PC-3 (cell line): ENCODE data around the gene B3GAT1. TPM values are rescaled to one million over a fixed set of nuclear protein-coding genes. Genes with fewer than 3 reads are reported as not detected.

Experiments used
- ATAC-seq: fragments of 200-7000 bp; cut with Tn5 transposase; 2 replicates; pipeline ENCODE4 v1.9.1; 2020; ENCODE audit warnings: mild to moderate bottlenecking, moderate library complexity
- BruUV-seq: library from RNA; stranded (reverse); fragments of 400-500 nt; replicated peaks from 2 replicates; lab custom pipeline; 2021; lab: Mats Ljungman, UMichigan
- CTCF ChIA-PET: fragments of 300-600 bp; sonication (Branson Sonifier 250); formaldehyde crosslinking; loops from one replicate; lab custom pipeline; 2022; ENCODE audit warnings: antibody characterized with exemption; lab: Charles Lee
- POLR2A ChIA-PET: fragments of 300-600 bp; sonication (Branson Sonifier 250); formaldehyde crosslinking; loops from one replicate; lab custom pipeline; 2022; ENCODE audit warnings: antibody characterized with exemption; ENCODE audit not compliant: unreplicated experiment; lab: Charles Lee
- DNase-seq: peaks from one replicate; pipeline ENCODE4 v3.0.0-alpha.2; 2015
- H2AFZ ChIP-seq: fragments of 300-600 bp; sonication (generic); 2 replicates; pipeline ENCODE4 v1.6.0; 2016; ENCODE audit warnings: antibody characterized with exemption, low read length
- H3F3A ChIP-seq: fragments of 300-600 bp; sonication (generic); one replicate; pipeline ENCODE4 v1.6.0; 2017; ENCODE audit warnings: antibody characterized with exemption, low read length, control low read depth, mild to moderate bottlenecking; ENCODE audit not compliant: unreplicated experiment
- H3K27ac ChIP-seq: fragments of 300-600 bp; sonication (generic); 2 replicates; pipeline ENCODE4 v1.5.1; 2016; ENCODE audit warnings: mild to moderate bottlenecking, low read length
- H3K27me3 ChIP-seq: fragments of 300-600 bp; sonication (generic); 2 replicates; pipeline ENCODE4 v1.6.1; 2016; ENCODE audit warnings: low read length, mixed read lengths
- H3K36me3 ChIP-seq: fragments of 300-600 bp; sonication (generic); 2 replicates; pipeline ENCODE4 v1.6.1; 2016; ENCODE audit warnings: low read depth, mixed run types, low read length, mixed read lengths
- H3K4me1 ChIP-seq: fragments of 300-600 bp; sonication (generic); 2 replicates; pipeline ENCODE4 v1.5.1; 2016; ENCODE audit warnings: low read length; ENCODE audit not compliant: insufficient read depth
- H3K4me2 ChIP-seq: fragments of 300-600 bp; sonication (generic); 2 replicates; pipeline ENCODE4 v1.6.0; 2016; ENCODE audit warnings: low read length
- H3K4me3 ChIP-seq: fragments of 300-600 bp; sonication (generic); 2 replicates; pipeline ENCODE4 v1.5.1; 2016; ENCODE audit warnings: mild to moderate bottlenecking, low read length, mixed read lengths
- H3K79me2 ChIP-seq: fragments of 300-600 bp; sonication (generic); 2 replicates; pipeline ENCODE4 v1.6.1; 2017; ENCODE audit warnings: low read length, mixed read lengths
- H3K9ac ChIP-seq: fragments of 300-600 bp; sonication (generic); 2 replicates; pipeline ENCODE4 v1.6.0; 2016; ENCODE audit warnings: mild to moderate bottlenecking, low read length
- H3K9me2 ChIP-seq: fragments of 300-600 bp; sonication (generic); replicated peaks from 2 replicates; pipeline ENCODE4 v1.6.1; 2016; ENCODE audit warnings: mixed run types, low read length, mixed read lengths
- H3K9me3 ChIP-seq: fragments of 300-600 bp; sonication (generic); 2 replicates; pipeline ENCODE4 v1.6.1; 2016; ENCODE audit warnings: low read length, mixed read lengths
- H4K20me1 ChIP-seq: fragments of 300-600 bp; sonication (generic); 2 replicates; pipeline ENCODE4 v1.6.1; 2016; ENCODE audit warnings: low read length, mixed read lengths
- CTCF ChIP-seq: fragments of 300-600 bp; sonication (generic); conservative IDR thresholded peaks from 2 replicates; pipeline ENCODE4 v1.5.1; 2017; ENCODE audit warnings: antibody characterized with exemption, low read depth, mild to moderate bottlenecking, low read length
- EZH2 ChIP-seq: fragments of 300-600 bp; sonication (generic); IDR thresholded peaks from one replicate; pipeline ENCODE4 v1.6.1; 2017; ENCODE audit warnings: antibody characterized with exemption, mild to moderate bottlenecking, low read length; ENCODE audit not compliant: unreplicated experiment
- EZH2phosphoT487 ChIP-seq: fragments of 300-600 bp; sonication (generic); IDR thresholded peaks from 2 replicates; pipeline ENCODE4 v1.6.1; 2018; ENCODE audit warnings: mild to moderate bottlenecking, antibody characterized with exemption, low read length, borderline replicate concordance
- intact Hi-C: fragments of 100-400 bp; cut with micrococcal nuclease; formaldehyde crosslinking; loops from 2 replicates; pipeline ENCODE4 v1.9.0; 2023
- total RNA-seq: library from RNA; depleted of rRNA; stranded (reverse); fragments of >200 nt; gene quantifications from 2 replicates; pipeline ENCODE4 v1.2.3, GENCODE V29; 2014

Gene B3GAT1
- total RNA-seq, 1 experiment from 2014 or later = not detected

GRCh38 chr11:134455516-134455915 is 43.5 kb upstream of the B3GAT1 start:
- CTCF ChIA-PET = no interaction called here
- H3K9ac ChIP-seq = no peak overlapping the region
- no peaks in the 10 kb centered on the region for H3K9me2 ChIP-seq
- no peaks in the 10 kb centered on the region for H3K4me1 ChIP-seq
- H3K4me3 ChIP-seq = no peak overlapping the region
- no TSS peak for BruUV-seq
- DNase-seq = no peak
- no peak for ATAC-seq
- H3K27ac ChIP-seq = no peak overlapping the region
- no peak overlapping the region for H3K4me2 ChIP-seq
- no peaks in the 10 kb centered on the region for H3K27me3 ChIP-seq
- TF ChIP-seq EZH2phosphoT487 (no peak), CTCF (no peak), EZH2 (no peak)
- H3K79me2 ChIP-seq = no peaks in the 10 kb centered on the region
- H3K9me3 ChIP-seq = peaks cover 11% of the 10 kb centered on the region
- POLR2A ChIA-PET = no interaction called here
- no peak overlapping the region for H2AFZ ChIP-seq
- H3K36me3 ChIP-seq = no peaks in the 10 kb centered on the region
- H3F3A ChIP-seq = no peaks in the 10 kb centered on the region
- H4K20me1 ChIP-seq = no peaks in the 10 kb centered on the region
- intact Hi-C loops = no loop called here

DNA sequence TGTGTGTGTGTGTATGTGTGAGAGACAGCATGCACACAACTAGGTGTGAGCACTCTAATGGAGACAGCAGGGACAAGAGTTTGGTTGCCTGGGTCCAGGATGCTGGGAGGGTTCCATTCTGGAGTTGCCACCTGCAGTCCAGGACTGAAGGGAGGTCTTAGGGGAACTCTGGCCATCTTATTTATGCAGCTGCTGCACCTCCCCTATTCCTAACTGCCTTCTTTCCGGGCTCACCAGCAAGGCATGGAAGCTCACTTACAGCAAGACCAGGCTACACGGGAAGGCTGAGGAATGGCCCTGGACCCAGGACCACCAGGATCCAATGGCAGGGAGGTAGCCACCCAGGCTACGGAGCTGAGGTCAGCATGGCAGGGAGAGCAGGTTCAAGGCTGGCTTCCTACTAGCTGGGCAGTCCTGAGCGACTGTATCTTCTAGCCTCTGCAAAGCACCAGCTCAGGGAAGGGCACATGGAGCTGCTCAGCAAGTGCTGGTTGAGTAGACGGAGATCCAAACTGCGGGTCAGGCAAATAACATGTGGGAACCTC is 42.2 kb upstream of the B3GAT1 start:
- BruUV-seq = no TSS peak
- no peak overlapping the region for H3K9ac ChIP-seq
- H4K20me1 ChIP-seq = no peaks in the 10 kb centered on the region
- DNase-seq (no peak), ATAC-seq (no peak)
- no peaks in the 10 kb centered on the region for H3K4me1 ChIP-seq
- ChIA-PET CTCF (no interaction called here), POLR2A (no interaction called here)
- H3K79me2 ChIP-seq = no peaks in the 10 kb centered on the region
- TF ChIP-seq EZH2 = no peak
- no peak for TF ChIP-seq CTCF
- TF ChIP-seq EZH2phosphoT487 = no peak
- H2AFZ ChIP-seq = no peak overlapping the region
- H3K27ac ChIP-seq = no peak overlapping the region
- no peaks in the 10 kb centered on the region for H3K36me3 ChIP-seq
- H3F3A ChIP-seq = no peaks in the 10 kb centered on the region
- intact Hi-C loops = no loop called here
- no peaks in the 10 kb centered on the region for H3K27me3 ChIP-seq
- H3K4me2 ChIP-seq = no peak overlapping the region
- H3K9me3 ChIP-seq = peaks cover 16% of the 10 kb centered on the region
- no peaks in the 10 kb centered on the region for H3K9me2 ChIP-seq
- H3K4me3 ChIP-seq = no peak overlapping the region

- Histone ChIP-seq H3F3A (no peaks in the 10 kb centered on the region), H3K4me1 (no peaks in the 10 kb centered on the region), H3K9me3 (peaks cover 16% of the 10 kb centered on the region; the same call in 1 of the 2 replicates), H3K79me2 (no peaks in the 10 kb centered on the region), H2AFZ (no peak overlapping the region), H3K27me3 (no peaks in the 10 kb centered on the region), H3K4me3 (no peak overlapping the region), H3K36me3 (no peaks in the 10 kb centered on the region), H3K9me2 (no peaks in the 10 kb centered on the region), H3K27ac (no peak overlapping the region), H3K4me2 (no peak overlapping the region), H4K20me1 (no peaks in the 10 kb centered on the region), H3K9ac (no peak overlapping the region)
- ATAC-seq (no peak), DNase-seq (no peak)
- no peak for TF ChIP-seq CTCF
- no peak for TF ChIP-seq EZH2phosphoT487
- TF ChIP-seq EZH2 = no peak
- POLR2A ChIA-PET = no interaction called here
- BruUV-seq = no TSS peak
- CTCF ChIA-PET = no interaction called here
- intact Hi-C loops = no loop called here
Observed at GRCh38 chr11:134453441-134453840, 41.4 kb upstream of the B3GAT1 start.
